Endothelial cell of umbilical vein (primary cell): ENCODE measurements around the gene VAPB. TPM values are rescaled to one million over a fixed set of nuclear protein-coding genes. Genes with fewer than 3 reads are reported as not detected.

ENCODE experiments used
- BruUV-seq: library from RNA; stranded (reverse); fragments of 400-500 nt; replicated peaks from 2 replicates; lab custom pipeline; 2021; lab: Mats Ljungman, UMichigan
- CTCF ChIA-PET: fragments of 300-600, 350-600 bp; sonication (Branson Sonifier 250); formaldehyde crosslinking; loops from one replicate; lab custom pipeline; 2021; ENCODE audit warnings: antibody characterized with exemption, inconsistent platforms; lab: Charles Lee
- POLR2A ChIA-PET: fragments of 300-600, 350-600 bp; sonication (Branson Sonifier 250); formaldehyde crosslinking; loops from one replicate; lab custom pipeline; 2021; ENCODE audit warnings: antibody characterized with exemption, inconsistent platforms; lab: Charles Lee
- DNase-seq: peaks from one replicate; pipeline ENCODE4 v3.0.0-alpha.2; 2011; ENCODE audit warnings: low read depth, low spot score
- FAIRE-seq: peaks from 2 replicates; lab custom pipeline; 2011; peaks lifted over from hg19 to GRCh38; lab: Jason Lieb, UNC
- H2AFZ ChIP-seq: 2 replicates; pipeline ENCODE4 v1.6.0; 2012; ENCODE audit warnings: low read depth, low read length, control low read depth, inconsistent platforms
- H3K27ac ChIP-seq: 2 replicates; pipeline ENCODE4 v1.5.1; 2011; ENCODE audit warnings: low read depth, mild to moderate bottlenecking, control low read depth, low read length, moderate library complexity; ENCODE audit not compliant: insufficient read depth
- H3K27me3 ChIP-seq, 2 experiments: 2 replicates each; pipeline versions ENCODE4 v1.6.0 to v1.6.1; 2011; ENCODE audit warnings: low read length in 2 of 2, mixed read lengths in 1 of 2; ENCODE audit not compliant: control insufficient read depth in 2 of 2, insufficient read depth in 2 of 2
- H3K36me3 ChIP-seq, 2 experiments: 2 replicates in 1 of 2; 3 replicates in 1 of 2; pipeline ENCODE4 v1.5.1; 2011; ENCODE audit warnings: low read length in 2 of 2, mild to moderate bottlenecking in 1 of 2, moderate library complexity in 1 of 2; ENCODE audit not compliant: control insufficient read depth in 2 of 2, insufficient read depth in 2 of 2; ENCODE audit errors: extremely low read depth in 1 of 2
- H3K4me1 ChIP-seq: 3 replicates; pipeline ENCODE4 v1.5.1; 2011; ENCODE audit warnings: mild to moderate bottlenecking, low read length; ENCODE audit not compliant: control insufficient read depth, insufficient read depth; ENCODE audit errors: extremely low read depth
- H3K4me2 ChIP-seq: 2 replicates; pipeline ENCODE4 v1.6.1; 2011; ENCODE audit warnings: low read length, control low read depth, mixed read lengths; ENCODE audit not compliant: insufficient read depth
- H3K4me3 ChIP-seq, 3 experiments: fragments of 200-600 bp in 1 of 3; sonication (generic), shearing (Covaris generic) in 1 of 3; replicated peaks in 1 of 3; 2 replicates each; pipeline ENCODE4 v1.5.1; 2011 to 2016; ENCODE audit warnings: control low read depth in 3 of 3, low read length in 3 of 3, mild to moderate bottlenecking in 2 of 3, inconsistent platforms in 1 of 3, low read depth in 1 of 3, moderate library complexity in 1 of 3; ENCODE audit not compliant: insufficient read depth in 1 of 3
- H3K79me2 ChIP-seq: 2 replicates; pipeline ENCODE4 v1.6.0; 2012; ENCODE audit warnings: low read length, inconsistent platforms; ENCODE audit not compliant: control insufficient read depth, insufficient read depth
- H3K9ac ChIP-seq: replicated peaks from 2 replicates; pipeline ENCODE3; 2011; ENCODE audit warnings: low read length, control low read depth; ENCODE audit not compliant: insufficient read depth; ENCODE audit errors: extremely low read depth
- H3K9me1 ChIP-seq: replicated peaks from 3 replicates; pipeline ENCODE4 v1.6.0; 2011; ENCODE audit warnings: mild to moderate bottlenecking, low read length; ENCODE audit not compliant: control insufficient read depth, insufficient read depth; ENCODE audit errors: extremely low read depth
- H3K9me3 ChIP-seq: replicated peaks from 2 replicates; pipeline ENCODE4 v1.5.1; 2012; ENCODE audit warnings: low read length, inconsistent platforms; ENCODE audit not compliant: control insufficient read depth, insufficient read depth
- H4K20me1 ChIP-seq: replicated peaks from 2 replicates; pipeline ENCODE3; 2011; ENCODE audit warnings: mild to moderate bottlenecking, low read length; ENCODE audit not compliant: control insufficient read depth, insufficient read depth; ENCODE audit errors: extremely low read depth
- EZH2 ChIP-seq: IDR thresholded peaks from 2 replicates; pipeline ENCODE4 v1.6.1; 2012; ENCODE audit warnings: borderline replicate concordance, low read depth, mild to moderate bottlenecking, moderate library complexity, low read length, inconsistent platforms; ENCODE audit not compliant: severe bottlenecking
- FOS ChIP-seq: IDR thresholded peaks from 2 replicates; pipeline ENCODE4 v1.6.1; 2011; ENCODE audit warnings: mild to moderate bottlenecking, low read length, moderate library complexity, borderline replicate concordance; ENCODE audit not compliant: insufficient read depth
- GATA2 ChIP-seq: IDR thresholded peaks from 2 replicates; pipeline ENCODE4 v1.7.0; 2011; ENCODE audit warnings: low read depth, mild to moderate bottlenecking, moderate library complexity, mixed read lengths, low read length; ENCODE audit not compliant: insufficient read length, insufficient read depth
- MAX ChIP-seq: IDR thresholded peaks from 2 replicates; pipeline ENCODE4 v1.6.1; 2011; ENCODE audit not compliant: insufficient read depth, insufficient read length
- MYC ChIP-seq: IDR thresholded peaks from one replicate; pipeline ENCODE4 v1.6.1; 2011; ENCODE audit warnings: mild to moderate bottlenecking, low read depth, low read length
- POLR2AphosphoS5 ChIP-seq: IDR thresholded peaks from 2 replicates; pipeline ENCODE4 v1.6.1; 2012; ENCODE audit warnings: low read depth, mild to moderate bottlenecking, control low read depth, low read length, moderate library complexity; ENCODE audit not compliant: insufficient read depth
- dilution Hi-C: fragments of 300-500 bp; cut with MboI; formaldehyde crosslinking; loops from one replicate; pipeline ENCODE4 v1.15.0; 2019; ENCODE audit warnings: low sequenced_read_pairs; ENCODE audit not compliant: extremely low pct_ligation_motif_present
- intact Hi-C: fragments of 100-400 bp; cut with micrococcal nuclease; formaldehyde crosslinking; loops from one replicate; pipeline ENCODE4 v1.10.0; 2022
- polyA plus RNA-seq, 4 experiments: library from polyadenylated mRNA; depleted of rRNA in 3 of 4; stranded (reverse) in 3 of 4; unstranded in 1 of 4; fragments of >200 nt; gene quantifications; 2 replicates each; pipeline versions ENCODE4 v1.2.1 to v1.2.3, GENCODE V29; 2011 to 2012; ENCODE audit warnings: missing spikeins in 1 of 4
- total RNA-seq: library from RNA; stranded (reverse); gene quantifications from 2 replicates; pipeline ENCODE4 v1.2.3, GENCODE V29; 2021
- TF ChIP-seq, protein P1 (sequence below), 2 donors: IDR thresholded peaks; 1 replicate in 1 of 2; 2 replicates in 1 of 2; pipeline ENCODE4 v1.5.1; 2011; ENCODE audit warnings: low read length in 2 of 2, mild to moderate bottlenecking in 2 of 2, moderate library complexity in 2 of 2, control low read depth in 1 of 2, inconsistent platforms in 1 of 2, low read depth in 1 of 2; ENCODE audit not compliant: insufficient read depth in 1 of 2; ENCODE audit errors: extremely low read depth in 1 of 2

Gene VAPB
- total and polyA plus RNA-seq, 2 donors (not counting 3 experiments of a cell fraction or from before 2014, with no cell fraction given): 17.9 to 48.9 TPM

DNA sequence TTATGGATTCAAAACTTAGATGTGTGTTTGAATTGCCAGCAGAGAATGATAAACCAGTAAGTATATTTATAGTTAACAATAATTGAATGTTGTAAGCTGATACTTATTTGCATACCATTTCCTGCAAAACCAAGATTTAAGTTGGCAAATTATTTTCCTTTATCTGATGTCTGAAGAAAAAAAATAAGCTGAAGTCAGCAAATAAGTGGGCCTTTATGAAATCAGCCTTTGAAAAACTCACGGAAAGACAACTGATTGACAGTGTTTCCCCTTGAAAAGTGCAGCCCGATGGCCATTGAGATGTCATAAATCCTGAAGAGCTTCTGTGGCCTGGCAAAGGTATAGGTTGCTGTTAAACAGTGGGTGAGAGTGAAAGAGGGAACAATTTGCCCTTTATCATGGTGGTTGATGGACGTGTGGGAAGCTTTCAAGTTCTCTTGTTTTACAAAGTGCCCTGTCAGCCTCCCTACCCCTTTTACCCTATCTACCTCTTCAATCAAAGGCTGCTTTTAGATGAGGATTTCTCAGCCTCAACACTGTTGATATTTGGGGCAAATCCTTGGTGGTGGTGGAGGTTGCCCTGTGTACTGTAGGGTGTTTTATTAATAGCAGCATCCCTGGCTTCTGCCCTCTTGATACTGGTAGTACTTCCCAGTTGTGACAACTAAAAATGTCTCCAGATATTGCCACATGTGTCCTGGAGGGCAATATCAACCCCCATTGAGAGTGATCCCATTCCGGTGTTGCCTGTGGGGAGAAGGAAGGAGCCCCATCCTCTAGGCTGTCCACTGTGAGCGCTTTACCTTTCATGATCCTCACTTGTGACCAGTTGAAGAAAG lies 50.2 kb downstream of the VAPB start:
- POLR2A ChIA-PET: no interaction called here
- no peaks in the 10 kb centered on the region for H3K27me3 ChIP-seq
- peaks cover 9 to 10% of the 10 kb centered on the region in 2 experiments for H3K36me3 ChIP-seq
- H3K4me1 ChIP-seq: peaks cover 19% of the 10 kb centered on the region
- intact Hi-C loops (no loop called here), dilution Hi-C loops (no loop called here)
- DNase-seq (no peak), FAIRE-seq (no peak)
- peaks cover 57% of the 10 kb centered on the region for H3K79me2 ChIP-seq
- H3K4me2 ChIP-seq: no peak overlapping the region
- no peaks in the 10 kb centered on the region for H4K20me1 ChIP-seq
- no peak overlapping the region for H3K9ac ChIP-seq
- H3K9me1 ChIP-seq: no peaks in the 10 kb centered on the region
- no peak overlapping the region for H2AFZ ChIP-seq
- no peak overlapping the region for H3K4me3 ChIP-seq
- no peak for TF ChIP-seq POLR2AphosphoS5
- TF ChIP-seq, protein P1, sequence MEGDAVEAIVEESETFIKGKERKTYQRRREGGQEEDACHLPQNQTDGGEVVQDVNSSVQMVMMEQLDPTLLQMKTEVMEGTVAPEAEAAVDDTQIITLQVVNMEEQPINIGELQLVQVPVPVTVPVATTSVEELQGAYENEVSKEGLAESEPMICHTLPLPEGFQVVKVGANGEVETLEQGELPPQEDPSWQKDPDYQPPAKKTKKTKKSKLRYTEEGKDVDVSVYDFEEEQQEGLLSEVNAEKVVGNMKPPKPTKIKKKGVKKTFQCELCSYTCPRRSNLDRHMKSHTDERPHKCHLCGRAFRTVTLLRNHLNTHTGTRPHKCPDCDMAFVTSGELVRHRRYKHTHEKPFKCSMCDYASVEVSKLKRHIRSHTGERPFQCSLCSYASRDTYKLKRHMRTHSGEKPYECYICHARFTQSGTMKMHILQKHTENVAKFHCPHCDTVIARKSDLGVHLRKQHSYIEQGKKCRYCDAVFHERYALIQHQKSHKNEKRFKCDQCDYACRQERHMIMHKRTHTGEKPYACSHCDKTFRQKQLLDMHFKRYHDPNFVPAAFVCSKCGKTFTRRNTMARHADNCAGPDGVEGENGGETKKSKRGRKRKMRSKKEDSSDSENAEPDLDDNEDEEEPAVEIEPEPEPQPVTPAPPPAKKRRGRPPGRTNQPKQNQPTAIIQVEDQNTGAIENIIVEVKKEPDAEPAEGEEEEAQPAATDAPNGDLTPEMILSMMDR (IDR thresholded peaks at IDR 0.05; ENCODE audit: extremely low read depth in 1 of 2, insufficient read depth in 1 of 2, low read depth in 1 of 2, low read length in 2 of 2): no peak
- TF ChIP-seq EZH2: no peak
- no peak for TF ChIP-seq MAX
- no peak for TF ChIP-seq FOS
- TF ChIP-seq MYC: no peak
- no peak for TF ChIP-seq GATA2
- BruUV-seq: no TSS peak
- no peaks in the 10 kb centered on the region for H3K9me3 ChIP-seq
- peak overlapping the region; percentile 45 for H3K27ac ChIP-seq
- CTCF ChIA-PET: interaction anchor here (0.9 to 1.1 kb wide), 3 partner anchors 42 to 191 kb away, joined by 3 to 4 read pairs (median 3); partner anchors contain the start of gene VAPB
